Measurements from ENCODE around the gene TRPM1. TPM values are rescaled to one million over a fixed set of nuclear protein-coding genes. Genes with fewer than 3 reads are reported as not detected.

The TRPM1 gene
- total RNA-seq, 6 experiments from 2014 or later: not detected

DNA sequence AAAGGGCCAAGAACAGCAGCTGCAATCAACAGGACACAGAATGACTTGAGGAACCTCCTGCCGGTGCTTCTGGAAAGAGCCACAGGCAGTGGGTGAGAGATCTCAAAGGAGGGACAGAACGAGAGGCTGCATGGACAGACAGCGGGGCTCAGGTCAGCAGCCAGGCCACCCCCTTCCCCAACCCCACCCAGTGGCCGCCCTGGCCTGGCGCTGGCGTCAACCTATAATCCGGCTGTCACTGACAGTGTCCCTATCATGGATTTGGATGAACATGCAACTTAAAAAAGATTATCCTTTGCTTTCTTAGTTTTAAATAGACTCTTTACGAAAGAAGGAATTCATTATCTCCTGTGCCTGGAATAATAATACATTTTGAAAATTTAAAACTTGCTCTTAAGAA lies 54.1 kb downstream of the TRPM1 start:
- Histone ChIP-seq H3K27me3 (no peaks in the 10 kb centered on the region), H3K27ac (no peak overlapping the region), H3K36me3 (no peaks in the 10 kb centered on the region), H3K9me3 (no peaks in the 10 kb centered on the region), H3K4me1 (no peaks in the 10 kb centered on the region), H3K4me3 (no peak overlapping the region)
- ATAC-seq: no peak
- WGBS (ENCODE audit: insufficient coverage, low coverage, low lambda C conversion rate, missing lambda C conversion rate): 98% methylated on average over 3 of the region's 8 CpGs
- TF ChIP-seq POLR2A (IDR thresholded peaks at IDR 0.05): no peak
- TF ChIP-seq, protein P1, sequence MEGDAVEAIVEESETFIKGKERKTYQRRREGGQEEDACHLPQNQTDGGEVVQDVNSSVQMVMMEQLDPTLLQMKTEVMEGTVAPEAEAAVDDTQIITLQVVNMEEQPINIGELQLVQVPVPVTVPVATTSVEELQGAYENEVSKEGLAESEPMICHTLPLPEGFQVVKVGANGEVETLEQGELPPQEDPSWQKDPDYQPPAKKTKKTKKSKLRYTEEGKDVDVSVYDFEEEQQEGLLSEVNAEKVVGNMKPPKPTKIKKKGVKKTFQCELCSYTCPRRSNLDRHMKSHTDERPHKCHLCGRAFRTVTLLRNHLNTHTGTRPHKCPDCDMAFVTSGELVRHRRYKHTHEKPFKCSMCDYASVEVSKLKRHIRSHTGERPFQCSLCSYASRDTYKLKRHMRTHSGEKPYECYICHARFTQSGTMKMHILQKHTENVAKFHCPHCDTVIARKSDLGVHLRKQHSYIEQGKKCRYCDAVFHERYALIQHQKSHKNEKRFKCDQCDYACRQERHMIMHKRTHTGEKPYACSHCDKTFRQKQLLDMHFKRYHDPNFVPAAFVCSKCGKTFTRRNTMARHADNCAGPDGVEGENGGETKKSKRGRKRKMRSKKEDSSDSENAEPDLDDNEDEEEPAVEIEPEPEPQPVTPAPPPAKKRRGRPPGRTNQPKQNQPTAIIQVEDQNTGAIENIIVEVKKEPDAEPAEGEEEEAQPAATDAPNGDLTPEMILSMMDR (IDR thresholded peaks at IDR 0.05): no peak
- intact Hi-C loops (cut with DNase I): no loop called here
- DNase-seq: no peak

DNA sequence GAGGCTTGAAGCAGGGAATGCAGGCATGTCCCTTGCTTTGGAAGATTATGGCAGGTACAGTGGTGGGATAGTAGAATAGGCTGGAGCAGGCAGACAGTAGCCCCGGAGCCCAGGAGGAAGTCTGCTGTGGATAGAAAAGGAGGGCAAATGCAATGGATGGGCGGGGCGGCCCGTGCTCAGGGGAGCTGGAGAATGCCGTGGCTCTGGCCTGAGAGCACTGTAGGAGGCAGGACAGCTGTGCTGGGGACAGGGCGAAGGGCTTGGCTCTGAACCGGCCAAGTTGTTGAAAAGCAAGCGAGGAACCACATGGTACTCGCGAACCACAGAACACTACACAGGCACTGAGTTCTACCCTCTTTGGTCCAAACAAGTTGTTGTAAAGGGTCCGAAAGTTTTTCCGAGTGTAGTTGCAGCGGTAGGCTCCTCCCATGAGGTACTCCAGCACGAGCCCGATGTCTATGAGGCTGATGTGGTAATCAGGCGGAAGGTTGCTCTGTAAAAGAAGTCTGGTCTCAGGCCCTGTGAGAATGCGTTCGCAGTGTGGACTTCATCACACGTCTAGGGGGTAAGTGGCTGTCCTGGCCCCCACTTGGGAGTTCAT lies 54.7 kb downstream of the TRPM1 start:
- Histone ChIP-seq H3K4me3 (no peak overlapping the region), H3K9me3 (no peaks in the 10 kb centered on the region), H3K27ac (no peak overlapping the region), H3K36me3 (no peaks in the 10 kb centered on the region), H3K27me3 (no peaks in the 10 kb centered on the region), H3K4me1 (no peaks in the 10 kb centered on the region)
- 87% methylated on average over 3 of the region's 19 CpGs for WGBS (ENCODE audit: insufficient coverage, low coverage, low lambda C conversion rate, missing lambda C conversion rate)
- no peak for TF ChIP-seq POLR2A (IDR thresholded peaks at IDR 0.05)
- TF ChIP-seq, protein P1 (IDR thresholded peaks at IDR 0.05): no peak
- DNase-seq: no peak
- intact Hi-C loops (cut with DNase I): no loop called here
- ATAC-seq: no peak

DNA sequence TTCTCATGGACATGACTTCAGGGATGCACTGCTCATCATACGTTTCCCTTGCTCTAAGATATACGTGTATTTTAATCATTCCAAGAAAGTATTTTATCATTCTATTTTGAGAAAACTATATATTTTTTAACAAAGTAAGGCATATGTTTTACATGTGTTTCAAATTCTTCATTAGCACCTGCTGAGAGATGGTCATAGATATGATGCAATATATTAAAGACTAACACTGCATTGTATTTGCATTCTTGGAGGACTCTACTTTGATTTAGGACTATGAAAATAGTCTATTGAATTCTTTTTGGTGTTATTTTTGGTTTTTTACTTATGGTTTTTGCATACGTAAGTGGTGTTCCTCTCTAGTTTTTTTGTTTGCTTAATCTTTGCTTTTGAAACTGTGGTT lies 55.9 kb downstream of the TRPM1 start:
- intact Hi-C loops (cut with DNase I): no loop called here
- H3K27me3 ChIP-seq: no peaks in the 10 kb centered on the region
- ATAC-seq (no peak), DNase-seq (no peak)
- H3K36me3 ChIP-seq: no peaks in the 10 kb centered on the region
- no peak for TF ChIP-seq POLR2A (IDR thresholded peaks at IDR 0.05)
- TF ChIP-seq, protein P1 (IDR thresholded peaks at IDR 0.05): no peak
- H3K4me1 ChIP-seq: no peaks in the 10 kb centered on the region
- WGBS (ENCODE audit: insufficient coverage, low coverage, low lambda C conversion rate, missing lambda C conversion rate): 83% methylated on average over 3 of the region's 3 CpGs
- H3K4me3 ChIP-seq: no peak overlapping the region
- H3K27ac ChIP-seq: no peak overlapping the region
- H3K9me3 ChIP-seq: no peaks in the 10 kb centered on the region

DNA sequence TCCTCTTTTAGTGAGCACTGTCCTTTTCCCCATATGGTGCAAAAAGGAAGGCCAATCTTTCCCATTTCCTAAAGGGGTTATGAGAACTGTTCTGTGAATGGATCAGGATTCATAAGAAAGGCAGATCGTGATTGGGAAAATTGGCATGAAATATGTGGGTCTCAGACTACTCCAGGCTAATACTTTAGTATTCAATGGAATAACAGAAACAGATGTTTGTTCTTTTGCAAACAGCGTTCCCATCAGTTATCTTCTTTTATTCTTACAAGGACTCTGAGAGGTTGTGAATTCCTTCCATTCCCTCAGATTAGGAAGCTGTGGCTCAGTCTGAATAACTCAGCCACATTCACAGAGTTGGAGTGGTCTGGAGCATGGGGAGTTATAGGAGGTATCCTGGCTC lies 58.8 kb downstream of the TRPM1 start:
- whole genome bisulfite sequencing (ENCODE audit: insufficient coverage, low coverage, low lambda C conversion rate, missing lambda C conversion rate): 46% methylated on average over 2 of the region's 2 CpGs
- intact Hi-C loops (cut with DNase I): no loop called here
- Histone ChIP-seq H3K4me3 (no peak overlapping the region), H3K36me3 (no peaks in the 10 kb centered on the region), H3K27me3 (no peaks in the 10 kb centered on the region), H3K27ac (no peak overlapping the region), H3K4me1 (no peaks in the 10 kb centered on the region), H3K9me3 (no peaks in the 10 kb centered on the region)
- ATAC-seq: no peak
- TF ChIP-seq, protein P1 (IDR thresholded peaks at IDR 0.05): no peak
- no peak for TF ChIP-seq POLR2A (IDR thresholded peaks at IDR 0.05)
- no peak for DNase-seq

DNA sequence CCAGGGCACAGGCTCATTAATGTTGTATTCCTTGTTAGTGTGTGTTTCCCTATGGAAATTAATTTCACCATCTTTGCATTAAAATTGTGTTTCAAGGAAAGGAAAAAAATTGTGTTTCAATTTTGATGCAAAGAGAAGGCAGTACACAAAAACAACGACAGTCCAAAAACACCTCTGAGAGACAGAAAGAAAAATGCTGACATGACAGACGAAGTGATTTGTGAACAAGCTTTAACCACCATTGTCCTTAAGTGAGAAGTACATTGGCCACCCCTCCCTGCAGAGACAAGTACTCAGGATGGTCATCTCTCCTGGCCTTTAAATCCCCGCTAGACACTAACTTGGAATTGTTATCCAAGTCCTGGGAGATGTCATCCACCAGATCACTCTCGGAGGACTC lies 59.9 kb downstream of the TRPM1 start:
- no peak for TF ChIP-seq POLR2A (IDR thresholded peaks at IDR 0.05)
- TF ChIP-seq, protein P1 (IDR thresholded peaks at IDR 0.05): no peak
- no peaks in the 10 kb centered on the region for H3K36me3 ChIP-seq
- H3K4me1 ChIP-seq: no peaks in the 10 kb centered on the region
- H3K27me3 ChIP-seq: no peaks in the 10 kb centered on the region
- 83% methylated on average over 3 of the region's 4 CpGs for WGBS (ENCODE audit: insufficient coverage, low coverage, low lambda C conversion rate, missing lambda C conversion rate)
- no peak for DNase-seq
- no peak for ATAC-seq
- H3K9me3 ChIP-seq: no peaks in the 10 kb centered on the region
- H3K4me3 ChIP-seq: no peak overlapping the region
- intact Hi-C loops (cut with DNase I): no loop called here
- H3K27ac ChIP-seq: no peak overlapping the region
